Endothelial cell of umbilical vein (primary cell): ENCODE data around the gene TMEM131. TPM values are rescaled to one million over a fixed set of nuclear protein-coding genes. Genes with fewer than 3 reads are reported as not detected.
A peak's percentile ranks its signal among the peaks of the same experiment; 100 is the strongest.
"Not testable (repeated sequence)": the region's sequence is repeated elsewhere in the genome, so short reads cannot be mapped to it uniquely, and the experiment has no call there.

ENCODE experiments used
- Bru-seq: library from RNA; stranded (reverse); fragments of 400-500 nt; gene quantifications from one replicate; lab custom pipeline; 2021; lab: Mats Ljungman, UMichigan
- BruChase-seq, 2 experiments: library from RNA; stranded (reverse); fragments of 400-500 nt; gene quantifications; one replicate each; lab custom pipeline; 2021; lab: Mats Ljungman, UMichigan
- BruUV-seq: library from RNA; stranded (reverse); fragments of 400-500 nt; replicated peaks from 2 replicates; lab custom pipeline; 2021; lab: Mats Ljungman, UMichigan
- CTCF ChIA-PET: fragments of 300-600, 350-600 bp; sonication (Branson Sonifier 250); formaldehyde crosslinking; loops from one replicate; lab custom pipeline; 2021; ENCODE audit warnings: antibody characterized with exemption, inconsistent platforms; lab: Charles Lee
- POLR2A ChIA-PET: fragments of 300-600, 350-600 bp; sonication (Branson Sonifier 250); formaldehyde crosslinking; loops from one replicate; lab custom pipeline; 2021; ENCODE audit warnings: antibody characterized with exemption, inconsistent platforms; lab: Charles Lee
- DNase-seq: peaks from one replicate; pipeline ENCODE4 v3.0.0-alpha.2; 2011; ENCODE audit warnings: low read depth, low spot score
- FAIRE-seq: peaks from 2 replicates; lab custom pipeline; 2011; peaks lifted over from hg19 to GRCh38; lab: Jason Lieb, UNC
- H2AFZ ChIP-seq: 2 replicates; pipeline ENCODE4 v1.6.0; 2012; ENCODE audit warnings: low read depth, low read length, control low read depth, inconsistent platforms
- H3K27ac ChIP-seq: 2 replicates; pipeline ENCODE4 v1.5.1; 2011; ENCODE audit warnings: low read depth, mild to moderate bottlenecking, control low read depth, low read length, moderate library complexity; ENCODE audit not compliant: insufficient read depth
- H3K27me3 ChIP-seq, 2 experiments: 2 replicates each; pipeline versions ENCODE4 v1.6.0 to v1.6.1; 2011; ENCODE audit warnings: low read length in 2 of 2, mixed read lengths in 1 of 2; ENCODE audit not compliant: control insufficient read depth in 2 of 2, insufficient read depth in 2 of 2
- H3K36me3 ChIP-seq, 2 experiments: 2 replicates in 1 of 2; 3 replicates in 1 of 2; pipeline ENCODE4 v1.5.1; 2011; ENCODE audit warnings: low read length in 2 of 2, mild to moderate bottlenecking in 1 of 2, moderate library complexity in 1 of 2; ENCODE audit not compliant: control insufficient read depth in 2 of 2, insufficient read depth in 2 of 2; ENCODE audit errors: extremely low read depth in 1 of 2
- H3K4me1 ChIP-seq: 3 replicates; pipeline ENCODE4 v1.5.1; 2011; ENCODE audit warnings: mild to moderate bottlenecking, low read length; ENCODE audit not compliant: control insufficient read depth, insufficient read depth; ENCODE audit errors: extremely low read depth
- H3K4me2 ChIP-seq: 2 replicates; pipeline ENCODE4 v1.6.1; 2011; ENCODE audit warnings: low read length, control low read depth, mixed read lengths; ENCODE audit not compliant: insufficient read depth
- H3K4me3 ChIP-seq, 3 experiments: fragments of 200-600 bp in 1 of 3; sonication (generic), shearing (Covaris generic) in 1 of 3; replicated peaks in 1 of 3; 2 replicates each; pipeline ENCODE4 v1.5.1; 2011 to 2016; ENCODE audit warnings: control low read depth in 3 of 3, low read length in 3 of 3, mild to moderate bottlenecking in 2 of 3, inconsistent platforms in 1 of 3, low read depth in 1 of 3, moderate library complexity in 1 of 3; ENCODE audit not compliant: insufficient read depth in 1 of 3
- H3K79me2 ChIP-seq: 2 replicates; pipeline ENCODE4 v1.6.0; 2012; ENCODE audit warnings: low read length, inconsistent platforms; ENCODE audit not compliant: control insufficient read depth, insufficient read depth
- H3K9ac ChIP-seq: replicated peaks from 2 replicates; pipeline ENCODE3; 2011; ENCODE audit warnings: low read length, control low read depth; ENCODE audit not compliant: insufficient read depth; ENCODE audit errors: extremely low read depth
- H3K9me1 ChIP-seq: replicated peaks from 3 replicates; pipeline ENCODE4 v1.6.0; 2011; ENCODE audit warnings: mild to moderate bottlenecking, low read length; ENCODE audit not compliant: control insufficient read depth, insufficient read depth; ENCODE audit errors: extremely low read depth
- H3K9me3 ChIP-seq: replicated peaks from 2 replicates; pipeline ENCODE4 v1.5.1; 2012; ENCODE audit warnings: low read length, inconsistent platforms; ENCODE audit not compliant: control insufficient read depth, insufficient read depth
- H4K20me1 ChIP-seq: replicated peaks from 2 replicates; pipeline ENCODE3; 2011; ENCODE audit warnings: mild to moderate bottlenecking, low read length; ENCODE audit not compliant: control insufficient read depth, insufficient read depth; ENCODE audit errors: extremely low read depth
- EZH2 ChIP-seq: IDR thresholded peaks from 2 replicates; pipeline ENCODE4 v1.6.1; 2012; ENCODE audit warnings: borderline replicate concordance, low read depth, mild to moderate bottlenecking, moderate library complexity, low read length, inconsistent platforms; ENCODE audit not compliant: severe bottlenecking
- FOS ChIP-seq: IDR thresholded peaks from 2 replicates; pipeline ENCODE4 v1.6.1; 2011; ENCODE audit warnings: mild to moderate bottlenecking, low read length, moderate library complexity, borderline replicate concordance; ENCODE audit not compliant: insufficient read depth
- GATA2 ChIP-seq: IDR thresholded peaks from 2 replicates; pipeline ENCODE4 v1.7.0; 2011; ENCODE audit warnings: low read depth, mild to moderate bottlenecking, moderate library complexity, mixed read lengths, low read length; ENCODE audit not compliant: insufficient read length, insufficient read depth
- JUN ChIP-seq: IDR thresholded peaks from 2 replicates; pipeline ENCODE4 v1.6.1; 2011; ENCODE audit warnings: borderline replicate concordance, low read depth; ENCODE audit not compliant: insufficient read length, insufficient read depth
- MAX ChIP-seq: IDR thresholded peaks from 2 replicates; pipeline ENCODE4 v1.6.1; 2011; ENCODE audit not compliant: insufficient read depth, insufficient read length
- MYC ChIP-seq: IDR thresholded peaks from one replicate; pipeline ENCODE4 v1.6.1; 2011; ENCODE audit warnings: mild to moderate bottlenecking, low read depth, low read length
- POLR2A ChIP-seq: IDR thresholded peaks from 2 replicates; pipeline ENCODE4 v1.6.1; 2012; ENCODE audit warnings: low read depth, mild to moderate bottlenecking, control low read depth, low read length
- POLR2AphosphoS5 ChIP-seq: IDR thresholded peaks from 2 replicates; pipeline ENCODE4 v1.6.1; 2012; ENCODE audit warnings: low read depth, mild to moderate bottlenecking, control low read depth, low read length, moderate library complexity; ENCODE audit not compliant: insufficient read depth
- dilution Hi-C: fragments of 300-500 bp; cut with MboI; formaldehyde crosslinking; loops from one replicate; pipeline ENCODE4 v1.15.0; 2019; ENCODE audit warnings: low sequenced_read_pairs; ENCODE audit not compliant: extremely low pct_ligation_motif_present
- intact Hi-C: fragments of 100-400 bp; cut with micrococcal nuclease; formaldehyde crosslinking; loops from one replicate; pipeline ENCODE4 v1.10.0; 2022
- long read RNA-seq: library from polyadenylated mRNA; stranded (forward); transcript quantifications from one replicate; pipeline ENCODE4 v2.0.0, GENCODE V29; 2021
- polyA minus RNA-seq, 3 experiments: library from RNA; depleted of rRNA, polyadenylated mRNA; stranded (reverse); fragments of >200 nt; gene quantifications; 1 replicate in 1 of 3; 2 replicates in 2 of 3; pipeline ENCODE4 v1.2.3, GENCODE V29; 2011
- polyA plus RNA-seq, 4 experiments: library from polyadenylated mRNA; depleted of rRNA in 3 of 4; stranded (reverse) in 3 of 4; unstranded in 1 of 4; fragments of >200 nt; gene quantifications; 2 replicates each; pipeline versions ENCODE4 v1.2.1 to v1.2.3, GENCODE V29; 2011 to 2012; ENCODE audit warnings: missing spikeins in 1 of 4
- total RNA-seq: library from RNA; stranded (reverse); gene quantifications from 2 replicates; pipeline ENCODE4 v1.2.3, GENCODE V29; 2021
- TF ChIP-seq, protein P1 (sequence below), 2 donors: IDR thresholded peaks; 1 replicate in 1 of 2; 2 replicates in 1 of 2; pipeline ENCODE4 v1.5.1; 2011; ENCODE audit warnings: low read length in 2 of 2, mild to moderate bottlenecking in 2 of 2, moderate library complexity in 2 of 2, control low read depth in 1 of 2, inconsistent platforms in 1 of 2, low read depth in 1 of 2; ENCODE audit not compliant: insufficient read depth in 1 of 2; ENCODE audit errors: extremely low read depth in 1 of 2

Gene TMEM131
- total RNA-seq (24.1 and 28.6 TPM in 2 replicates), polyA plus RNA-seq (11.1 and 12.2 TPM in 2 replicates), polyA minus RNA-seq (35.8 and 38.2 TPM in 2 replicates), Bru-seq, nascent RNA (percentile 79 among the genes with signal in this experiment), BruChase-seq, experiment 1, labeled RNA remaining after a 6-hour chase (percentile 64 among the genes with signal in this experiment), BruChase-seq, experiment 2, labeled RNA remaining after a 2-hour chase (percentile 70 among the genes with signal in this experiment)
- 7.2 and 8.4 TPM in 2 replicates for polyA plus RNA-seq (2011; cell fraction: cytosol; rRNA removed)
- 39.0 and 43.0 TPM in 2 replicates for polyA plus RNA-seq (2011; cell fraction: nucleus; rRNA removed)
- polyA plus RNA-seq (2012): 18.5 and 22.9 TPM in 2 replicates
- 5.7 TPM for polyA minus RNA-seq (2011; cell fraction: cytosol; rRNA and poly(A)+ RNA removed)
- polyA minus RNA-seq (2011; cell fraction: nucleus; rRNA and poly(A)+ RNA removed): 45.3 and 50.0 TPM in 2 replicates
- long read RNA-seq, full-length matches to known transcripts: 4 of 11 reads
- long read RNA-seq, partial matches to known transcripts: 4 of 11 reads
- long read RNA-seq, other reads (novel, unspliced or antisense): 3 of 11 reads

DNA sequence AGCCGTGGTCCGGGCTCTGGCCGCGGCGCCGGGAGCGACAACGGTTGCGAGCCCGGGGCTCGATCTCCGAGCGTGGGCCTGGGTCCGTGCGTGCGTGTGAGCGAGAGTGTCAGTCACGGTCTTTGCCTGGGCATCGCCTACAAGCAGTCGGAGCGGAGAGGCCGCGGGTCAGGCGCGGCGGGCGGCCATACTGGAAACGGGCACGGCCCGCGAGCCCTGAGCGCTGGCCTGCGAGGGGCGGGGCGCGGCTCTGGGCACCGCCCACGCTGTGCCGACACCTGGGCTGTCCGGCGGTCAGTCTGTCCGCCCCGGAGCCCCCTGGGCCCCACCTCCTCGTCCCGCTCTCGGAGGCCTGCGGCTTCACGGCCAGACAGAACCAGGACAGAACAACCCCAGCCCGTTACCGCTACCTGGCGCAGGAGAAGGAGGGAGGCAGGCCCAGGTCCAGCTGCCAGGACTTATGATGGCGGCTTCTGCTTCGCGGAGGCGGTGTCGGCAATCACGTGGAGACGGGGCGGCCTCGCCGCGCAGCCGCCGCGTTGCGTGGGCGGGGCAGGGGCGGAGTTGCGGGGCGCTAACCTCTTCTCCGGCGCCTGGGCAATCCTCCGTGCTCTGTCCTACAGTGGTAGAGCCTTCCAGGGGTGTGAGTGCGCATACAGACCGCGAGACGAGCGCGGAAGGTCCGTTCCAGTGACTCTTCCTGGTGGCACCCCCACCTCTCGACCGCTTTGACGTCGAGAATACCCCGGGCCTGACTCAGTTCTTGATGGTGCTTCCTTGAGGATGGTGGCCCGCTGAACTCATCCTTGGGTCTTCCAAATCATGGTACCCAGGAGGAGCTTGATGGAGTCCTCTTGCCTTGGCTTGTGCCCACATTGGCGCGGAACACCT is at the start of gene TMEM131:
Gene TMEM131 (minus strand): TSS at position 215 of the 891 bp plus-strand sequence. CDS start 286 bp downstream, outside the sequence.
- ChIA-PET POLR2A (no interaction called here), CTCF (interaction anchor here (1.0 kb wide), 1 partner anchor 189 kb away, joined by 6 read pairs; no protein-coding TSS in a partner anchor)
- intact Hi-C loops (loop anchor here (1.0 to 2.0 kb wide), 3 partner anchors 127 to 389 kb away; no protein-coding TSS in a partner anchor), dilution Hi-C loops (no loop called here)
- TF ChIP-seq JUN: no peak
- TF ChIP-seq MYC: no peak
- TF ChIP-seq MAX: peak; percentile 94
- TF ChIP-seq GATA2: no peak
- TF ChIP-seq, protein P1, sequence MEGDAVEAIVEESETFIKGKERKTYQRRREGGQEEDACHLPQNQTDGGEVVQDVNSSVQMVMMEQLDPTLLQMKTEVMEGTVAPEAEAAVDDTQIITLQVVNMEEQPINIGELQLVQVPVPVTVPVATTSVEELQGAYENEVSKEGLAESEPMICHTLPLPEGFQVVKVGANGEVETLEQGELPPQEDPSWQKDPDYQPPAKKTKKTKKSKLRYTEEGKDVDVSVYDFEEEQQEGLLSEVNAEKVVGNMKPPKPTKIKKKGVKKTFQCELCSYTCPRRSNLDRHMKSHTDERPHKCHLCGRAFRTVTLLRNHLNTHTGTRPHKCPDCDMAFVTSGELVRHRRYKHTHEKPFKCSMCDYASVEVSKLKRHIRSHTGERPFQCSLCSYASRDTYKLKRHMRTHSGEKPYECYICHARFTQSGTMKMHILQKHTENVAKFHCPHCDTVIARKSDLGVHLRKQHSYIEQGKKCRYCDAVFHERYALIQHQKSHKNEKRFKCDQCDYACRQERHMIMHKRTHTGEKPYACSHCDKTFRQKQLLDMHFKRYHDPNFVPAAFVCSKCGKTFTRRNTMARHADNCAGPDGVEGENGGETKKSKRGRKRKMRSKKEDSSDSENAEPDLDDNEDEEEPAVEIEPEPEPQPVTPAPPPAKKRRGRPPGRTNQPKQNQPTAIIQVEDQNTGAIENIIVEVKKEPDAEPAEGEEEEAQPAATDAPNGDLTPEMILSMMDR (IDR thresholded peaks at IDR 0.05; ENCODE audit: extremely low read depth in 1 of 2, insufficient read depth in 1 of 2, low read depth in 1 of 2, low read length in 2 of 2): no peak
- TF ChIP-seq EZH2: no peak
- TF ChIP-seq POLR2AphosphoS5: no peak
- TF ChIP-seq POLR2A: peak; percentile 69
- TF ChIP-seq FOS: no peak
- H3K4me3 ChIP-seq: peak within 1 kb of the TSS; percentile 59 to 99 (median 97)
- H3K36me3 ChIP-seq: no peaks in the 10 kb centered on the region
- FAIRE-seq (peak; percentile 84), DNase-seq (peak; percentile 94)
- peaks cover 2 to 7% of the 10 kb centered on the region in 2 experiments for H3K27me3 ChIP-seq
- H3K27ac ChIP-seq: peak within 1 kb of the TSS; percentile 79
- H3K4me2 ChIP-seq: peak within 1 kb of the TSS; percentile 99
- H3K79me2 ChIP-seq: peaks cover 38% of the 10 kb centered on the region
- peak within 1 kb of the TSS; percentile 82 for H3K9ac ChIP-seq
- no peaks in the 10 kb centered on the region for H3K9me1 ChIP-seq
- peak within 1 kb of the TSS; percentile 99 for H2AFZ ChIP-seq
- peaks cover 17% of the 10 kb centered on the region for H3K4me1 ChIP-seq
- H4K20me1 ChIP-seq: peaks cover 4% of the 10 kb centered on the region
- BruUV-seq: no TSS peak
- H3K9me3 ChIP-seq: no peaks in the 10 kb centered on the region

GRCh38 chr2:98044730-98045129 is 49.0 kb upstream of the TMEM131 start:
- H3K4me2 ChIP-seq, H3K27ac ChIP-seq, H3K4me3 ChIP-seq, H3K9me1 ChIP-seq, BruUV-seq, CTCF ChIA-PET, H3K79me2 ChIP-seq, H2AFZ ChIP-seq, H3K27me3 ChIP-seq, intact Hi-C loops, H3K9ac ChIP-seq, H3K9me3 ChIP-seq, DNase-seq, H4K20me1 ChIP-seq, H3K4me1 ChIP-seq, dilution Hi-C loops, POLR2A ChIA-PET, H3K36me3 ChIP-seq, FAIRE-seq: not testable (repeated sequence)
